Endothelial cell of umbilical vein (primary cell): Measurements from ENCODE around the gene ABCC2. TPM values are rescaled to one million over a fixed set of nuclear protein-coding genes. Genes with fewer than 3 reads are reported as not detected.

Source experiments
- BruUV-seq: library from RNA; stranded (reverse); fragments of 400-500 nt; replicated peaks from 2 replicates; lab custom pipeline; 2021; lab: Mats Ljungman, UMichigan
- CTCF ChIA-PET: fragments of 300-600, 350-600 bp; sonication (Branson Sonifier 250); formaldehyde crosslinking; loops from one replicate; lab custom pipeline; 2021; ENCODE audit warnings: antibody characterized with exemption, inconsistent platforms; lab: Charles Lee
- POLR2A ChIA-PET: fragments of 300-600, 350-600 bp; sonication (Branson Sonifier 250); formaldehyde crosslinking; loops from one replicate; lab custom pipeline; 2021; ENCODE audit warnings: antibody characterized with exemption, inconsistent platforms; lab: Charles Lee
- DNase-seq: peaks from one replicate; pipeline ENCODE4 v3.0.0-alpha.2; 2011; ENCODE audit warnings: low read depth, low spot score
- FAIRE-seq: peaks from 2 replicates; lab custom pipeline; 2011; peaks lifted over from hg19 to GRCh38; lab: Jason Lieb, UNC
- H2AFZ ChIP-seq: 2 replicates; pipeline ENCODE4 v1.6.0; 2012; ENCODE audit warnings: low read depth, low read length, control low read depth, inconsistent platforms
- H3K27ac ChIP-seq: 2 replicates; pipeline ENCODE4 v1.5.1; 2011; ENCODE audit warnings: low read depth, mild to moderate bottlenecking, control low read depth, low read length, moderate library complexity; ENCODE audit not compliant: insufficient read depth
- H3K27me3 ChIP-seq, 2 experiments: 2 replicates each; pipeline versions ENCODE4 v1.6.0 to v1.6.1; 2011; ENCODE audit warnings: low read length in 2 of 2, mixed read lengths in 1 of 2; ENCODE audit not compliant: control insufficient read depth in 2 of 2, insufficient read depth in 2 of 2
- H3K36me3 ChIP-seq, 2 experiments: 2 replicates in 1 of 2; 3 replicates in 1 of 2; pipeline ENCODE4 v1.5.1; 2011; ENCODE audit warnings: low read length in 2 of 2, mild to moderate bottlenecking in 1 of 2, moderate library complexity in 1 of 2; ENCODE audit not compliant: control insufficient read depth in 2 of 2, insufficient read depth in 2 of 2; ENCODE audit errors: extremely low read depth in 1 of 2
- H3K4me1 ChIP-seq: 3 replicates; pipeline ENCODE4 v1.5.1; 2011; ENCODE audit warnings: mild to moderate bottlenecking, low read length; ENCODE audit not compliant: control insufficient read depth, insufficient read depth; ENCODE audit errors: extremely low read depth
- H3K4me2 ChIP-seq: 2 replicates; pipeline ENCODE4 v1.6.1; 2011; ENCODE audit warnings: low read length, control low read depth, mixed read lengths; ENCODE audit not compliant: insufficient read depth
- H3K4me3 ChIP-seq, 3 experiments: fragments of 200-600 bp in 1 of 3; sonication (generic), shearing (Covaris generic) in 1 of 3; replicated peaks in 1 of 3; 2 replicates each; pipeline ENCODE4 v1.5.1; 2011 to 2016; ENCODE audit warnings: control low read depth in 3 of 3, low read length in 3 of 3, mild to moderate bottlenecking in 2 of 3, inconsistent platforms in 1 of 3, low read depth in 1 of 3, moderate library complexity in 1 of 3; ENCODE audit not compliant: insufficient read depth in 1 of 3
- H3K79me2 ChIP-seq: 2 replicates; pipeline ENCODE4 v1.6.0; 2012; ENCODE audit warnings: low read length, inconsistent platforms; ENCODE audit not compliant: control insufficient read depth, insufficient read depth
- H3K9ac ChIP-seq: replicated peaks from 2 replicates; pipeline ENCODE3; 2011; ENCODE audit warnings: low read length, control low read depth; ENCODE audit not compliant: insufficient read depth; ENCODE audit errors: extremely low read depth
- H3K9me1 ChIP-seq: replicated peaks from 3 replicates; pipeline ENCODE4 v1.6.0; 2011; ENCODE audit warnings: mild to moderate bottlenecking, low read length; ENCODE audit not compliant: control insufficient read depth, insufficient read depth; ENCODE audit errors: extremely low read depth
- H3K9me3 ChIP-seq: replicated peaks from 2 replicates; pipeline ENCODE4 v1.5.1; 2012; ENCODE audit warnings: low read length, inconsistent platforms; ENCODE audit not compliant: control insufficient read depth, insufficient read depth
- H4K20me1 ChIP-seq: replicated peaks from 2 replicates; pipeline ENCODE3; 2011; ENCODE audit warnings: mild to moderate bottlenecking, low read length; ENCODE audit not compliant: control insufficient read depth, insufficient read depth; ENCODE audit errors: extremely low read depth
- CTCF ChIP-seq, 2 donors: IDR thresholded peaks; 1 replicate in 1 of 2; 2 replicates in 1 of 2; pipeline ENCODE4 v1.5.1; 2011; ENCODE audit warnings: low read length in 2 of 2, mild to moderate bottlenecking in 2 of 2, moderate library complexity in 2 of 2, control low read depth in 1 of 2, inconsistent platforms in 1 of 2, low read depth in 1 of 2; ENCODE audit not compliant: insufficient read depth in 1 of 2; ENCODE audit errors: extremely low read depth in 1 of 2
- EZH2 ChIP-seq: IDR thresholded peaks from 2 replicates; pipeline ENCODE4 v1.6.1; 2012; ENCODE audit warnings: borderline replicate concordance, low read depth, mild to moderate bottlenecking, moderate library complexity, low read length, inconsistent platforms; ENCODE audit not compliant: severe bottlenecking
- FOS ChIP-seq: IDR thresholded peaks from 2 replicates; pipeline ENCODE4 v1.6.1; 2011; ENCODE audit warnings: mild to moderate bottlenecking, low read length, moderate library complexity, borderline replicate concordance; ENCODE audit not compliant: insufficient read depth
- GATA2 ChIP-seq: IDR thresholded peaks from 2 replicates; pipeline ENCODE4 v1.7.0; 2011; ENCODE audit warnings: low read depth, mild to moderate bottlenecking, moderate library complexity, mixed read lengths, low read length; ENCODE audit not compliant: insufficient read length, insufficient read depth
- JUN ChIP-seq: IDR thresholded peaks from 2 replicates; pipeline ENCODE4 v1.6.1; 2011; ENCODE audit warnings: borderline replicate concordance, low read depth; ENCODE audit not compliant: insufficient read length, insufficient read depth
- MAX ChIP-seq: IDR thresholded peaks from 2 replicates; pipeline ENCODE4 v1.6.1; 2011; ENCODE audit not compliant: insufficient read depth, insufficient read length
- MYC ChIP-seq: IDR thresholded peaks from one replicate; pipeline ENCODE4 v1.6.1; 2011; ENCODE audit warnings: mild to moderate bottlenecking, low read depth, low read length
- POLR2A ChIP-seq: IDR thresholded peaks from 2 replicates; pipeline ENCODE4 v1.6.1; 2012; ENCODE audit warnings: low read depth, mild to moderate bottlenecking, control low read depth, low read length
- POLR2AphosphoS5 ChIP-seq: IDR thresholded peaks from 2 replicates; pipeline ENCODE4 v1.6.1; 2012; ENCODE audit warnings: low read depth, mild to moderate bottlenecking, control low read depth, low read length, moderate library complexity; ENCODE audit not compliant: insufficient read depth
- dilution Hi-C: fragments of 300-500 bp; cut with MboI; formaldehyde crosslinking; loops from one replicate; pipeline ENCODE4 v1.15.0; 2019; ENCODE audit warnings: low sequenced_read_pairs; ENCODE audit not compliant: extremely low pct_ligation_motif_present
- intact Hi-C: fragments of 100-400 bp; cut with micrococcal nuclease; formaldehyde crosslinking; loops from one replicate; pipeline ENCODE4 v1.10.0; 2022
- polyA plus RNA-seq, 4 experiments: library from polyadenylated mRNA; depleted of rRNA in 3 of 4; stranded (reverse) in 3 of 4; unstranded in 1 of 4; fragments of >200 nt; gene quantifications; 2 replicates each; pipeline versions ENCODE4 v1.2.1 to v1.2.3, GENCODE V29; 2011 to 2012; ENCODE audit warnings: missing spikeins in 1 of 4
- total RNA-seq: library from RNA; stranded (reverse); gene quantifications from 2 replicates; pipeline ENCODE4 v1.2.3, GENCODE V29; 2021

The ABCC2 gene
- total and polyA plus RNA-seq, 2 donors (not counting 3 experiments of a cell fraction or from before 2014, with no cell fraction given), result 1.5 to 3.3 TPM

DNA sequence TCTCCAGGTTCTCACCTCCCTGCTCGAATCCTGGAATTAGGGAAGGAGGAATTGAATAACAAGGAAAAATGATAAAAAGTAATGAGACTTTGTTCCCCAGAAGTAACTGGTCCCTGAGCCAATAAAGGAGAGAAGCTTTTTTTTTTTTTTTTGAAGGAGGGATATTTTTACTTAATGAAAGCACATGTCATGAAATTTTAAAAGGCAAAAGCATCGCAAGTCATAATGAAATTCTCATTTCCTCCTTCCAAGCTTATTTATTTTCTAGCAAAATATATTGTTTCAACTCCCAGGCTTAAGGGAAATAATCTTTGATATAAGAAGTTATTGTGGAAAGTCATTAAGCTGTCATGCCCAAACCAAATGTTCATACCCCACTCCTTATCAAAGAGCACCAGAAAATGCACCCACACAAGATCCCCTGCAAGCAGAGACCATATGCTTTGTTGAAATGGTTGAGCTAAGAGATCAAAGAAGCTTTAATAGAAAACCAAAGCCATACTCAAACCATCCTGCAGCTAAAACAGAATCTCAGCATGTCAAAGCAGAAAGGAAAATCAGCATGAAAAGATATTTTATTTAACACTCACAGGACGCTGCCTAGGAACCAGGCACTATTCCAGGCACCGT, 16.7 kb upstream of the ABCC2 start:
- BruUV-seq, result no TSS peak
- Histone ChIP-seq H3K36me3 (peaks cover 0 to under 1% of the 10 kb centered on the region in 2 experiments), H3K9ac (no peak overlapping the region), H3K27me3 (no peaks in the 10 kb centered on the region), H3K79me2 (no peaks in the 10 kb centered on the region), H3K4me1 (no peaks in the 10 kb centered on the region), H3K4me3 (no peak overlapping the region), H3K9me1 (no peaks in the 10 kb centered on the region), H2AFZ (no peak overlapping the region), H3K4me2 (no peak overlapping the region), H4K20me1 (no peaks in the 10 kb centered on the region), H3K9me3 (no peaks in the 10 kb centered on the region), H3K27ac (no peak overlapping the region)
- dilution Hi-C loops (no loop called here), intact Hi-C loops (no loop called here)
- ChIA-PET CTCF (interaction anchor here (1.1 to 1.5 kb wide), 3 partner anchors 10 to 80 kb away, joined by 4 read pairs; no protein-coding TSS in a partner anchor), POLR2A (no interaction called here)
- TF ChIP-seq POLR2A (no peak), MYC (no peak), CTCF (IDR thresholded peaks at IDR 0.05; ENCODE audit: extremely low read depth in 1 of 2, insufficient read depth in 1 of 2, low read depth in 1 of 2, low read length in 2 of 2) (no peak), EZH2 (no peak), JUN (no peak), POLR2AphosphoS5 (no peak), GATA2 (no peak), FOS (no peak), MAX (no peak)
- FAIRE-seq, result no peak
- no peak for DNase-seq
